SW 1271 (cell line): Measurements from ENCODE around the gene ECPAS.
"Not testable (repeated sequence)": the region's sequence is repeated elsewhere in the genome, so short reads cannot be mapped to it uniquely, and the experiment has no call there.

Source experiments
- DNase-seq, 2 experiments: peaks; one replicate each; lab custom pipeline; 2025; lab: John Stamatoyannopoulos, UW

ECPAS gene, protein sequence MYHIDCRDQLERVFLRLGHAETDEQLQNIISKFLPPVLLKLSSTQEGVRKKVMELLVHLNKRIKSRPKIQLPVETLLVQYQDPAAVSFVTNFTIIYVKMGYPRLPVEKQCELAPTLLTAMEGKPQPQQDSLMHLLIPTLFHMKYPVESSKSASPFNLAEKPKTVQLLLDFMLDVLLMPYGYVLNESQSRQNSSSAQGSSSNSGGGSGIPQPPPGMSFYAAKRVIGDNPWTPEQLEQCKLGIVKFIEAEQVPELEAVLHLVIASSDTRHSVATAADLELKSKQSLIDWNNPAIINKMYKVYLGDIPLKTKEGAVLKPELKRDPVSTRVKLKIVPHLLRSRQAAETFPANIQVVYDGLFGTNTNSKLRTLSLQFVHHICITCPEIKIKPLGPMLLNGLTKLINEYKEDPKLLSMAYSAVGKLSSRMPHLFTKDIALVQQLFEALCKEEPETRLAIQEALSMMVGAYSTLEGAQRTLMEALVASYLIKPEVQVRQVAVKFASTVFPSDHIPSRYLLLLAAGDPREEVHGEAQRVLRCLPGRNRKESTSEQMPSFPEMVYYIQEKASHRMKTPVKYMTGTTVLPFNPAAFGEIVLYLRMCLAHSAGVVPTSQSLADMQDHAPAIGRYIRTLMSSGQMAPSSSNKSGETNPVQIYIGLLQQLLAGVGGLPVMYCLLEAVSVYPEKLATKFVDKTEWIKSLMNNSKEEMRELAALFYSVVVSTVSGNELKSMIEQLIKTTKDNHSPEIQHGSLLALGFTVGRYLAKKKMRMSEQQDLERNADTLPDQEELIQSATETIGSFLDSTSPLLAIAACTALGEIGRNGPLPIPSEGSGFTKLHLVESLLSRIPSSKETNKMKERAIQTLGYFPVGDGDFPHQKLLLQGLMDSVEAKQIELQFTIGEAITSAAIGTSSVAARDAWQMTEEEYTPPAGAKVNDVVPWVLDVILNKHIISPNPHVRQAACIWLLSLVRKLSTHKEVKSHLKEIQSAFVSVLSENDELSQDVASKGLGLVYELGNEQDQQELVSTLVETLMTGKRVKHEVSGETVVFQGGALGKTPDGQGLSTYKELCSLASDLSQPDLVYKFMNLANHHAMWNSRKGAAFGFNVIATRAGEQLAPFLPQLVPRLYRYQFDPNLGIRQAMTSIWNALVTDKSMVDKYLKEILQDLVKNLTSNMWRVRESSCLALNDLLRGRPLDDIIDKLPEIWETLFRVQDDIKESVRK (N-terminal part only)

DNA sequence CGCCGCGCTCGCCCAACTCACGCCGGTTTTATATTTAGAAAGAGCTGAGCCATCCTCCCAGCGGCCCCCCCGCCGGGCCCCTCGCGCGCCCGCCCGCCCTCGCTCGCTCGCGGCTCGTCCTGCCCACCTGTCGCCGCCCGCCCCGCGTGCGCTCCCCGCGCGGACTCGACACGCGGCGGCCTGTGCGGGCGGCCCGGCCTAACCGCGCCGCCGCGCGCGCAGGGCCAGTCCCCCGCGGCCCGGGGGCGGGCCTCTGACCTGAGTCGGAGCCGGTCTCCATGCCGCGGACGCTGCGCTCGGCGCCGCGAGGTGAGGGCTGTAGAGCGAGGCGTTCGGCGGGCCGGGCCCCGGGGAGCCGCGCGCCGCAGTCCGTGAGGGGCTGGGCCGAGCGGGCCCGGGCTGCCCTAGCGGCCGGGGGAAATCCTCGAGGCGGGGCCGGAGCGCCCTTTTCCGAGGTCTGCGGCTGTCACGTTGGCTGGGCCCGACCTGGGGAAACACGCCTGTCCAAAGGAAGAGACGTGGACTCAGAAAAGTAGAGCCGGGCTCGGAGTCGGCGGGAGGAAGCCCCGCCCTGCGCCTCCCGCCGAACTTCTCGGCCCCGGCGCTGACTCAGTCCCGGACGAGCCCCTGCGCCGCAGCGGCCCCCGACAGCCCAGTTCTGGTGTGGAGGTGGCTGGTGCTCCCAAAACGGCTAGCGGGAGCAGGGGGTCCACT is at the start of gene ECPAS:
ECPAS (minus strand) TSS at position 526 of the 714 bp plus-strand sequence. CDS start 11,465 bp downstream, outside the sequence.
- peak; percentile 64 to 80 for DNase-seq

DNA sequence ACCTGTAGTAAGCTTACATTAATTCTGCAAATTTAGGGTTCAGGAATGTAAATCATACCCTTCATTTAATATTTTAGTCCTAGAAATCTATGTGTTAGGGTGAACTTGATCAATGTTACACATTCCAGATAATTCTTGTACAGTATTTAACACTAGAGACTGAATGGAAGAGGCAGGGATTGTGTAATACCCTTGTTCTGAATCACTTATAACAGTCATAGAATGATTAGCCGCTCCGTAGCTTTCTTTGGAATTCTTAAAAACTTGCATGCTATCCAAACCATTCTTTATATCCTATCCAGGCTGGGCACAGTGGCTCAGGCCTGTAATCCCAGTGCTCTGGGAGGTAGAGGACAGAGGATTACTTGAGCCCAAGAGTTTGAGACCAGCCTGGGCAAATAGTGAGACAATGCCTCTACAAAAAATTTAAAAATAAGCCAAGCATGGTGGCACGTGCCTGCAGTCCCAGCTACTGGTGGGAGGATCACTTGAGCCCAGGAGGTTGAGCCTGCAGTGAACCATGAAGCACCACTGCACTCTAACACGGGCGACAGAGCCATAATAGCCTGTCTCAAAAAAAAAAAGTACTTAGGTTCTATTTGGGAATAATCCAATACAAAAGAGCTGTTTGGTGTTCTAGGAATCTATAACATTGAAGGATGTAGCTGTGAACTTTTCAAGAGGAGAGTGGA is 49.1 kb upstream of the ECPAS start:
- no peak for DNase-seq

DNA sequence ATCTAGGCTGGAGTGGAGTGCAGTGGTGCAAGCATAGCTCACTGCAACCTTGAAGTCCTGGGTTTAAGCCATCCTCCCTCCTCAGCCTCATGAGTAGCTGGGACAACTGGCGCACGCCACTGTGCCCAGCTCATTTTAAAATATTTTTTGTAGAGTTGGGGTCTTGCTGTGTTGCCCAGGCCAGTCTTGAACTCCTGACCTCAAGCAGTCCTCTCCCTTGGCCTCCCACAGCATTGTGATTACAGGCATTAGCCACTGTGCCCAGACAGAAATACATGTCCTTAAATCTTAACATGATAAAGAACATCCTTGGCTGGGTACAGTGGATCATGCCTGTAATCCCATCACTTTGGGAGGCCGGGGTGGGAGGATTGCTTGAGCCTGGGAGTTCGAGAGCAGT is 47.5 kb upstream of the ECPAS start:
- DNase-seq: no peak

DNA sequence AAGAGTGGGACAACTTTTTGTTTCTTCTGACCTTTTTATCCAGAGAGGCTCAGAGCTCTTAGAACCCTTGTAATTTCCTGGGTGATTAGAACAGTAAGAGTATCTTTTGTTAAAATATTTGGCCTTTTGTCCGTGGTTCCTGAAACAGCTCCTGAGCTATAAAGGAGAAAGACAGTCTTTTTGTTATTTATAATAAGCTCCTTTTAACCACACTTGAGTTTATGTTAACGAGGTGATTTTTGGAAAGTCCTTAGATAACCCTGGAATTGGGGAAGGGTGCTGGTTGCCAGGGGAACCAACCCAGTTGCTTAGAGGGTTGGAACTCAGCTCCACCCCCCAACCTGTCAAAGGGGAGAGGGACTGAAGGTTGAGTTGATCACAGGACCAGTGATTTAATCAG is 45.6 kb upstream of the ECPAS start:
- DNase-seq: no peak

DNA sequence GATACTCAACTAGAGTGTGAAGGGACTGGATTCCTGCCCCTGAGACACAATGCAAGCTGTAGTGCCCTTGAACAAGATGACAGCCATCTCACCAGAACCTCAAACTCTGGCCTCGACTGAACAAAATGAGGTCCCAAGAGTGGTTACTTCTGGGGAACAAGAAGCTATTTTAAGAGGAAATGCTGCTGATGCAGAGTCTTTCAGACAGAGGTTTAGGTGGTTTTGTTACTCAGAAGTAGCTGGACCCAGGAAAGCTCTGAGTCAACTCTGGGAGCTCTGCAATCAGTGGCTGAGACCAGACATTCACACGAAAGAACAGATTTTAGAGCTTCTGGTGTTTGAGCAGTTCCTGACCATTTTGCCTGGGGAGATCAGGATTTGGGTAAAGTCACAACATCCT is 43.2 kb upstream of the ECPAS start:
- no peak for DNase-seq

DNA sequence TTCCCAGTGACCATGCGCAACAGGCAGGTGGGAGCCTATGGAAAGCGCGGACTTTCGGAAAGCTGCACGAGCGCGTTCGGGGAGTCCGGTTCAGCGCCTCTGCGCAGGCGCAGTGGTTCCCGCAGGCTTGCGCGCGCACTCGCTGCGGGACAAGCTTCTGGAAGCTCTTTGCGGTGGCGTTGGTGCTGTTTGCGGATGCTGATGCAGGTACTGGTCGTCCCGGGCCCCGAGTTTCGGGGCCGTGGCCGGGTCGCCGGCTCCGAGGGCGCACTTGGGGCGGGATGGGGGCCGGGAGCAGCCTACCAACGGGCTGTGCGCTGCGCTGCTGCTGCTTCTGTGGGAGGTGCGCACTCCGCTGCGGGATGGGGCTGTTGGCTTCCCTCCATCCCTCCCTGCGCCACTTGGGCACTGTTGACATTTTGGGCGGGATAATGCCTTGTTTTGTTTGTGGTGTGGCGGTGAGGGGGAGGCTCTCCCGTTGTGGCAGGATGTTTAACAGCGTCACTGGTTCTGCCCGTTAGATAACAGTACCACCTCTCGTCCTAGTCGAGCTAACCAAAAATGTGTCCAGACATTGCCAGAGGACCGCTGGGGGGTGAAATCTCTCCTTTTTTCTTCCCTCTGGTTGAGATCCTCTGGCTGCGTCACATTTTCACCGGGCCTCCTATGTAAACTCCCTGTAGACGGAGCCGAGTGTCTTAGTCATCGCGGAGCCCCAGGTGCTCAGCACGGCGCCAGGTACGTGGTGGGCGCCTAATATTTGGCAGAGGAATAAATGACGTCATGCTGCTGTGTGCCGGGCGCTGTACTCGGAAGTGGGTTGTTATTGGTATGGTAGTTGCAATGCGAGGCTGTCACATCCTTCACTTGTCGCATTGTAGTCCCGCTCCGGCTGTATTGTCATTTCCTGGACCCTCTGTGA is 41.1 kb upstream of the ECPAS start, which contains the start of gene ZNF483:
ZNF483 (plus strand) TSS at position 124 of the 922 bp plus-strand sequence. CDS start 2,217 bp downstream, outside the sequence.
- peak; percentile 73 to 85 for DNase-seq

DNA sequence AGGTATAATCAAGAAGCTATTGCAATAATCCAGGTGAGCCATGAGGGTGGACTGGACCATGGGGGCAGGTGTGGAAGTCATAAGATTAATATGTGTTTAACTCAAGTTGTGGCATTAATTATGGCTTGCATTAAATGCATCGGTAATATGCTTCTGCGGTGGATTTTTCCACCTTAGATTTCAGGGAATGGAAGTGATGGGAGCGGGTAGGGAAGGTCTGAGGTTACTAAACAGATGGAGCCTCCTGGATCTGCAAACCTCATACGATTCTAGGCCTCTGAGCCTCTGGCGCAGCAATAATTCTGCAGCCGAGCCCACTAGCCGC is 40.5 kb upstream of the ECPAS start:
- DNase-seq: no peak

DNA sequence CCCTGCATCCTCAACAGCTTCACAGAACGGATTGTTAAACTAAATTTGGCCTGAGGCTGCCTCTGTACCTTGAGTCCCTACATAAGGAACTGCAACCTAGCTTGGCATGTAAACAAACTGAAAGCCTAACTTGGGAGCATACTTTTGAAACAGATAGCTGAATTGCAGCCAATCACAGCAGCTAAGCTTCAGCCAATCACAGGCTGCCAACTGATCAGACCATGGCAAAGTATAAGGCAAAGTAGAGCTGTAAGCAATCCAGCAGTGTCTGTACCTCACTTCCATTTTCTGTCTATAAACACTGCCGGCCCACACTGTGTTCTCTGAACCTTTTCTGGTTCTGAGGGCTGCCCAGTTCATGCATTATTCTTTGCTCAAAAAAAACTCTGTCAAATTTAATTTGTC is 31.9 kb upstream of the ECPAS start:
- no peak for DNase-seq

DNA sequence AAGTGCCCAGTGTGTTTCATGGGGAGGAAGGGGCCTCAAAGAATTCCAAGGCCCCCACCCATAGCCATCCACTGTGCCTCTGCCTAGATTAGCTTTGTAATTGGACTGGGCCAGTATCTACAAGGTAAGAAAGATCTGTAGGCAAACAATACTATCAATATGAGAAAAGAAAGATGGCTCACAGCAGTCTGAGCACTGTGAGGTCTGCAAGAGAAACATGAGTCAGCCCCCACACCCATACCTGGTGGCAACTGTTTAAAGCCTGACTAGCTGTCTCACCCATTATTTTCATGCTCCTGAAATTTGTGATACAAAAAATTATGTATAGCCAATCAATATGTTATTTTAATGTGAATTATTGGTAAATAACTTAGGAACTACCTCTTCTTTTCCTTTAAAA is 30.8 kb upstream of the ECPAS start:
- DNase-seq: no peak

DNA sequence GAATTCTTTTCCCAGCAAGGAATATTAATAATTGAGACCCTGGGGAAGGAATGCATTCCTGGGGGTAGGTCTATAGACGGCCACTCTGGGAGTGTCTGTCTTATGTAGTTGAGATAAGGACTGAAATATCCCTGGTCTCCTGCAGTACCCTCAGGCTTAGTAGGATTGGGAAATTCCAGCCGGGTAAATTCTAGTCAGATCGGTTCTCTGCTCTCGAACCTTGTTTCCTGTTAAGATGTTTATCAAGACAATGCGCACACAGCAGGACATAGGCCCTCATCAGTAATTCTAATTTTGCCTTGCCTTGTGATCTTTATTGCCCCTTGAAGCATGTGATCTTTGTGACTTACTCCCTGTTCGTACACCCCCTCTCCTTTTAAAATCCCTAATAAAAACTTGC is 27.4 kb upstream of the ECPAS start:
- DNase-seq: not testable (repeated sequence)

DNA sequence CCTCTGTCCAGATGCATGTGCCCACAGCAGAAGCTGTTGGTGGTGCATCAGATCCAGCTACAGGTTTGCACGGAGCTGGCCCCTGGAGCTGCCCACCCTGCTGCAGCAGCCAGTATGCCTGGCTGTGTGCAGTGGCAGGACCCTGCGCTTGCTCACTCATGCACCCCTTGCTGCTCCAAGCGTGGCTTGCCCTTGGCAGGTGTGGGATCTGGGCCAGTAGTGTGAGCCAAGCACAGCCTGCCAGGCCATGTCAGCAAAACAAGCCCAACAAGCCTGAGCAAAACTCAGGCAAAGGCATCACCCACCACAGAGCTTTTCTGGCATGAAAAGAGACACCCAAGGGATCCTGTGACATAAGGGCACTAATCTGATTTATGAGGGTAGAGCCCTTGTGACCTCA is 18.3 kb upstream of the ECPAS start:
- no peak for DNase-seq

DNA sequence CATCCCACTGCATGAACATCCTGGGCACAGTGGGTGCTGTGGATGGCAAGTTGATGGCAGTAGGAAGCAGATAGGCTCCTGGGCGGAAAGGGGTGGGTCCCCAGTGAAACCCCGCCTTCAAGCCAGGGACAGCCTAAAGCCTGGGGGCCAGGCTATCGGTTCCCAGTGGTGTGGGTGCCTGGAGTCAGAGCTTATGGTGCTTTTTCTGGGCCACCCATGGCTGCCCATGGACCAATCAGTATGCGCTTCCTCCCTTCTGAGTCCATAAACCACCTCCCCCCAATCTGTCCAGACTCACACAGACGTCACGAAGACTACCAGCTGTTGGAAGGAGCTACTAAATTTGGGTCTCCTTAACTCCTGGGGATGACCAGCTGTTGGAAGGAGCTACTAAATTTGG is 17.5 kb upstream of the ECPAS start:
- no peak for DNase-seq

DNA sequence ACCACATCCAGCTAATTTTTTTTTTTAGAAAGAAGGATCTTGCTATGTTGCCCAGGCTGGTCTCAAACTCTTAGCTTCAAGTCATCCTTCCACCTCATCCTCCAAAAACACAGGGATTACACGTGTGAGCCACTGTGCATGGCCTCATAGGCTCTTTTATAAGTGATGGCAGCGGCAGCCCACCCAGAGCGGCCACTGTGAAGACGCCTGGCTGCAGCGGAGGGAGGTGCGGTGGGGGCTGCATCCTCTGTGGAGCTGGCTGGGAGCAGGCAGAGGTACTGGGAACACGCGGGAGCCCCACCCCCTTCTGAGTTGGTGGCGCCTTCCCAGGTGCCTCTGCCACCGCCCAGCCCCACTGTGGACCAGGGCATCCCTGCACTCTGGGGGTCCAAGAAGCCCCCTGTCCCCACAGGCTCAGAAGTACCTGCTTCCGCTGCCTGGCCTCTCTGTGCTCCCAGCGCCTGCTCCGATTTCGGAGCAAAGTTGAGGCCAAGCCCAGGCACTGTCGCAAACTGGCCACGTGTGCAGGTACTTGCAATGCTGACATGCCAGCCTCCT is 16.9 kb upstream of the ECPAS start:
- DNase-seq: no peak

DNA sequence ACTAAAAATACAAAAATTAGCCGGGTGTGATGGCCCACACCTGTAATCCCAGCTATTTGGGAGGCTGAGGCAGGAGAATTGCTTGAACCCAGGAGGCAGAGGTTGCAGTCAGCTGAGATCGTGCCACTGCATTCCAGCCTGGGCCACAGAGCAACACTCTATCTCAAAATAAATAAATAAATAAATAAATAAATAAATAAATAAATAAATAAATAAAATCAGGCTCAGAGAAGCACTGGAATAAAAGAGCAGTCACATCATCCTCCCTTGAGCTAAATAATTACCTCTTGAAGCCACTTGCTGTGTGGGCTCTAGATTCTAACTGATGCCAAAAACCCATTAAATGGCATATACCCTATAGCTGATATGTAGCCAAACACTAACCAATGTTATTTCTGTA is 13.0 kb upstream of the ECPAS start:
- DNase-seq: not testable (repeated sequence)

DNA sequence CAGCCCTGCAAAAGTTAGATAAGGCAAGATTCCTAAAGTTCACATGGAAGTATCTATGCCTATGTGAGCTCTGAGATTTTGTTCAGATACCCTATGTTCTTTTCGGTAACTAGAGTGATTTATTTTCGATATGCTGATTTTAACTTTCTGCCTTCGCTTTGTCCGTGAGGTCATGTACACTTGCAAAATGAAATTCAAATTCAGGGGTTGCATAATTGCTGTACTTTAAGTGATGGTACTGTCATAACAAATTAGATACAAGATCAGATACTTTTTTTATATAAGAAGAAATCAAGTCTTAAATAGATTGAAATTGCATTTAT is 350 bp upstream of the ECPAS start:
- DNase-seq: no peak

DNA sequence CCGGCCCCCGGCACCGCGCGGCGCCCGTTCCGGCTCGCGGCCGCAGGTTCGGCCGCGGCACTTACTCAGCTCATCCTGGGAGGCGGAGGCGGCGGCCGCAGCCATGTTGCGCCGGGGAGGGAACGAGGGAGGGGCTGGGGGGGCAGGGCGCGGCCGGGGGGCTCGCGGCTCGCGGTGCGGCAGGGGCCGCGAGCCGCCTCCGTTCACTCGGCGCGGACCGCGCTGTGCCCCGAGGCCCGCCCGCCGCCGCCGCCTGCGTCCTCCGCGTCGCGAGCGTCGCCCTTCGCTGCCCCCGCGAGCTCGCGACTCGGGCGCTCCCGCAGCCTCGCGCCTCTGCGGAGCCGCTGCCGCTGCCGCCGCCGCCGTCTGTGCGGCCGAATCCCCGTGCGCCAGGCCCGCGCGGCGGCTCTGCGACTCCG is 735 bp downstream of the ECPAS start:
- peak in 1 of 2 experiments; percentile 45 for DNase-seq

DNA sequence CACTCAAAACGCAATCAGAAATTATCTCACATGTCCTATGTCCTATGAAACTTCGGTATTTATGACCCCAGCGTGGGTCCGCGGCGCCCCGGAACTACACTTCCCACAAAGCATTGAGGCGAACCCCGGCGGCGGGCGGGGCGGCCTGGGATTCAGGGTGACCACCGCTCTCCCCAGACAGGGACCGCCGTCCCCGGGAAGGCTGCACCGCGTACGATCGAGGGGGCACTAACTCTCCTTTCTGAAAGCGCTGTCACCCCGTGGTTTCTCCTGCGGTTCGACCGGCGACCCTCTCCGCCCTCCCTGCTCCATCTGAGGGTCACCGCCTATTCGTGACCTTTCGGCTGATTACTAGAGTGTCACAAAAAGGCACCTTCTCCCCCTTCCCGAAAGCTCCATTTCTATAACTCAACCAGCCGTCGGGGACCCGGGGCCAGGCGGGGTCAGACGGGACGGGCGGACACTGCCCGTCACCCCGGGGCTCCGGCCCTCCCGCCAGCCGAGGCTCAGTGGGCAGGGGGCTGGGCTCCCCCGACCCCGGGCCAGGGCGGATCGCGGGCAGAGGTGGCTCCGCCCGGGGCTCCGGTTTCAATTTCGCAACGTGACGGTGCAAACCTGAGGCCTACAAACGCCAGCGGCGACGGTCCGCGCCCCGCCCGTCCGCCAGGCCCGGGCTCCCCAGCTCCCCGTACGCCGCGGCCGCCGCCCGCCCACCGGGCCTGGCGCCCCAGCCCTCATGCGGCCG is 1.3 kb downstream of the ECPAS start:
- peak; percentile 47 to 77 for DNase-seq

DNA sequence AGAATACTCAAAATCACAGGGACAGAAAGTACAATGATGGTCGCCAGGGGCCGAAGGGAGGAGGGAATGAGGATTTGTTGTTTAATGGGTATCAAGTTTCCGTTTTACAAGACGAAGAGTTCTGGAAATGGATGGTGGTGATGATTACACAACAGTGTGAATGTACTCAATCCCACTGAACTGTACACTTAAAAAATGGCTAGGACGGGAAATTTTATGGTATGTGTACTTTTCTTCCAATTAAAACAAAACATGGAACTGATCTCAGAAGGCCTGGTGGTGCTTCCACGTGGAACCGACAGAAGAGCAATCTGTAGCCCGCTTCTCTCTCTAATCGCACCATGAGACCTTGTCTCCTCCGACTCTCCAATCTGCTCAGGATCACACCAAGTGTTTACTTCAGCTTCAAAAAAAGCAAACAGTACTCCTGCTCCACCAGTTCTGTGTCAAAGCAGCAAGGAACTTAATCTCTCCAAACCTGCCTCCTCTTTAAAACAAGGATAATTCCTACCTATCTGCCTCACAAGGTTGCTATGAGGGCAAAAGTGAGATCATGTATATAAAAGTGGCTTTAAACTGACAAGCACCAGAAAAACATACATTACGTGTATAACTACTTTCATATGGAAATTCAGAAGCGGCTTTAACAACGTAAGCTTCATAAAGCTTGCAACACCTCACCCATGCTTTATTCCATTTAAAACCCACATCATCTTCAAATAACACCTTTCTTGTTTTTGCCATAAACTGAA is 2.1 kb downstream of the ECPAS start:
- peak in 1 of 2 experiments; percentile 44 for DNase-seq
